HepG2 (cell line): ENCODE data around the gene SEC14L6. TPM values are rescaled to one million over a fixed set of nuclear protein-coding genes. Genes with fewer than 3 reads are reported as not detected.
A peak's percentile ranks its signal among the peaks of the same experiment; 100 is the strongest.

Experiments
- ATAC-seq: fragments of 200-7000 bp; cut with Tn5 transposase; 3 replicates; pipeline ENCODE4 v1.9.1; 2020; ENCODE audit warnings: mild to moderate bottlenecking, moderate library complexity
- BruUV-seq: library from RNA; stranded (reverse); fragments of 400-500 nt; replicated peaks from 2 replicates; lab custom pipeline; 2021; lab: Mats Ljungman, UMichigan
- CTCF ChIA-PET: fragments of 300-600 bp; formaldehyde crosslinking; extraction: SDS; loops from one replicate; lab custom pipeline; 2021; ENCODE audit warnings: low total read pairs, inconsistent platforms, low intra/inter-chr PET ratio; lab: Yijun Ruan, JAX
- POLR2A ChIA-PET: fragments of 350-600 bp; sonication (Branson Sonifier 250); formaldehyde crosslinking; loops from one replicate; lab custom pipeline; 2020; ENCODE audit warnings: antibody characterized with exemption, inconsistent platforms; lab: Yijun Ruan, JAX
- DNase-seq: peaks from one replicate; pipeline ENCODE4 v3.0.0-alpha.2; 2015; ENCODE audit warnings: low spot score
- FAIRE-seq: peaks from 3 replicates; lab custom pipeline; 2011; peaks lifted over from hg19 to GRCh38; lab: Jason Lieb, UNC
- H2AFZ ChIP-seq: one replicate; pipeline ENCODE4 v1.6.1; 2011; ENCODE audit warnings: low read length, inconsistent platforms
- H3K27ac ChIP-seq: fragments of 300-600 bp; 3 replicates; pipeline ENCODE4 v1.8.0; 2011; ENCODE audit warnings: mixed run types, mild to moderate bottlenecking, mixed read lengths, low read length, inconsistent platforms; ENCODE audit not compliant: insufficient read depth; ENCODE audit errors: extremely low read length
- H3K27me3 ChIP-seq, 2 experiments: fragments of 200-600 bp in 1 of 2; 2 replicates in 1 of 2; 3 replicates in 1 of 2; pipeline versions ENCODE4 v1.6.0 to v1.8.0; 2011; ENCODE audit warnings: low read length in 2 of 2, mild to moderate bottlenecking in 2 of 2, moderate library complexity in 2 of 2, inconsistent platforms in 1 of 2; ENCODE audit not compliant: insufficient read depth in 2 of 2, control insufficient read depth in 1 of 2
- H3K36me3 ChIP-seq, 2 experiments: fragments of 200-600 bp in 1 of 2; replicated peaks in 1 of 2; 2 replicates in 1 of 2; 3 replicates in 1 of 2; pipeline versions ENCODE4 v1.5.1 to v1.8.0; 2011; ENCODE audit warnings: low read length in 2 of 2, inconsistent platforms in 1 of 2; ENCODE audit not compliant: insufficient read depth in 2 of 2, control insufficient read depth in 1 of 2
- H3K4me1 ChIP-seq: 2 replicates; pipeline ENCODE4 v1.5.1; 2012; ENCODE audit warnings: low read length, inconsistent platforms; ENCODE audit not compliant: insufficient read depth
- H3K4me2 ChIP-seq: 2 replicates; pipeline ENCODE4 v1.6.0; 2011; ENCODE audit warnings: low read depth, low read length, inconsistent platforms
- H3K4me3 ChIP-seq, 3 experiments: fragments of 200-600 bp in 1 of 3; sonication (generic), shearing (Covaris generic) in 1 of 3; replicated peaks in 1 of 3; 2 replicates each; pipeline ENCODE4 v1.5.1; 2011 to 2016; ENCODE audit warnings: low read length in 3 of 3, inconsistent platforms in 2 of 3, low read depth in 2 of 3, mild to moderate bottlenecking in 2 of 3, control low read depth in 1 of 3, mixed read lengths in 1 of 3; ENCODE audit not compliant: insufficient read depth in 1 of 3
- H3K79me2 ChIP-seq: one replicate; pipeline ENCODE4 v1.6.1; 2011; ENCODE audit warnings: low read length, inconsistent platforms; ENCODE audit not compliant: insufficient read depth
- H3K9ac ChIP-seq: 2 replicates; pipeline ENCODE4 v1.6.0; 2011; ENCODE audit warnings: mild to moderate bottlenecking, low read depth, low read length, inconsistent platforms; ENCODE audit not compliant: insufficient read depth
- H3K9me3 ChIP-seq: 2 replicates; pipeline ENCODE4 v1.5.1; 2012; ENCODE audit warnings: mild to moderate bottlenecking, low read length
- H4K20me1 ChIP-seq: 2 replicates; pipeline ENCODE4 v1.6.0; 2011; ENCODE audit warnings: inconsistent platforms, mild to moderate bottlenecking, low read length, moderate library complexity; ENCODE audit not compliant: insufficient read depth
- AGO2 ChIP-seq: fragments of 200-400 bp; formaldehyde crosslinking; optimal IDR thresholded peaks from 2 replicates; pipeline ENCODE3; 2017; ENCODE audit warnings: mild to moderate bottlenecking, low read depth, low read length, moderate library complexity
- RBFOX2 ChIP-seq: fragments of 200-400 bp; formaldehyde crosslinking; IDR thresholded peaks from 2 replicates; pipeline ENCODE4 v1.6.1; 2017; ENCODE audit warnings: low read depth, mild to moderate bottlenecking, low read length
- REL ChIP-seq: sonication (generic); formaldehyde crosslinking; conservative IDR thresholded peaks from 2 replicates; pipeline ENCODE4 v1.8.0; 2022; ENCODE audit warnings: mild to moderate bottlenecking, missing genetic modification reagents, moderate library complexity
- SRSF1 ChIP-seq: fragments of 200-400 bp; formaldehyde crosslinking; optimal IDR thresholded peaks from 2 replicates; pipeline ENCODE3; 2017; ENCODE audit warnings: mild to moderate bottlenecking, low read depth, low read length, moderate library complexity
- ZFX ChIP-seq: sonication (generic); formaldehyde crosslinking; IDR thresholded peaks from 2 replicates; pipeline ENCODE4 v1.4.0; 2020; ENCODE audit warnings: mild to moderate bottlenecking, low read depth, missing genetic modification reagents, moderate library complexity
- ZNF101 ChIP-seq: sonication (generic); formaldehyde crosslinking; IDR thresholded peaks from 2 replicates; pipeline ENCODE4 v1.4.0; 2020; ENCODE audit warnings: mild to moderate bottlenecking, low read depth, missing genetic modification reagents, borderline replicate concordance
- ZNF546 ChIP-seq: sonication (generic); formaldehyde crosslinking; conservative IDR thresholded peaks from 2 replicates; pipeline ENCODE4 v1.8.1; 2023; ENCODE audit warnings: mild to moderate bottlenecking, missing genetic modification reagents
- ZNF619 ChIP-seq: sonication (generic); formaldehyde crosslinking; IDR thresholded peaks from 2 replicates; pipeline ENCODE4 v1.4.0; 2020; ENCODE audit warnings: mild to moderate bottlenecking, missing genetic modification reagents
- ZNF780A ChIP-seq: sonication (generic); formaldehyde crosslinking; IDR thresholded peaks from 2 replicates; pipeline ENCODE4 v1.8.0; 2022; ENCODE audit warnings: mild to moderate bottlenecking, missing genetic modification reagents, moderate library complexity
- WGBS: methylation state at CpG from one replicate; pipeline ENCODE4 v1.1.6; 2017; ENCODE audit warnings: low lambda C conversion rate; 5-methylcytosine and 5-hydroxymethylcytosine counted together
- in situ Hi-C: cut with HindIII; loops from 2 replicates; pipeline ENCODE4 v1.10.0; 2017; ENCODE audit warnings: low pct_unique_long_range_greater_than_20kb; ENCODE audit not compliant: extremely low pct_ligation_motif_present
- intact Hi-C: fragments of 100-400 bp; cut with micrococcal nuclease; formaldehyde crosslinking; loops from one replicate; pipeline ENCODE4 v1.10.0; 2022; ENCODE audit not compliant: unreplicated experiment
- polyA plus RNA-seq, 8 experiments: library from polyadenylated mRNA; depleted of rRNA in 3 of 8; stranded (reverse) in 7 of 8; unstranded in 1 of 8; fragments of >200 nt; fragmentation: Illumina TruSeq in 4 of 8; extraction: Trizol in 4 of 8; gene quantifications; 2 replicates each; pipeline versions ENCODE4 v1.2.1 to v1.2.3, GENCODE V29; 2011 to 2016; ENCODE audit warnings: low read depth in 4 of 8, missing spikeins in 1 of 8, mixed read lengths in 1 of 8; ENCODE audit not compliant: insufficient read depth in 1 of 8
- total RNA-seq, 5 experiments: library from RNA; depleted of rRNA; stranded (reverse); fragments of >200 nt; fragmentation: Illumina TruSeq; extraction: Trizol; gene quantifications; 2 replicates each; pipeline ENCODE4 v1.2.3, GENCODE V29; 2016; ENCODE audit warnings: low read depth in 1 of 5

SEC14L6 gene
- total and polyA plus RNA-seq, 2 of the 13 experiments (the other 11 are each of a cell fraction or from before 2014, with no cell fraction given) = 0.09 to 9.3 TPM

DNA sequence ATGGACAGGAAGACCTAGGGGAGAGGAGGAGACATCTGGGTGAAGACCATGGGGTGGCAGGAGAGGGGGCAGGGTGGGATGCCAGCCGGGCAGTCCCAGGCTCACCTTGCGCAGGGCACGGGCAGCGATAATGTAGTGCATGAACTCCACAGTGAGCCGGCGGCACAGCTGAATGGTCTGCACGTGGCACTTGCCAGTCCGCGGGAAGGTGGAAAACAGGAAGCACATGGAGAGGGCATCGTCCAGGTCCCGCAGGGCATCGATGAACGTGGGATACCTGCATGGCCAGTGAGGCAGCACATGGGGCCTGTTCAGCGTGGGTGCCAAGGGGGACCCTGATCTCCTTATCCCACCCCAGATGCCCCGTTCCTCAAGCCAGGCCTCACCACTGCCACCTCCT is 37.9 kb upstream of the SEC14L6 start:
- Histone ChIP-seq H3K27ac (no peak overlapping the region), H2AFZ (no peak overlapping the region), H3K4me2 (no peak overlapping the region), H4K20me1 (no peaks in the 10 kb centered on the region), H3K9ac (no peak overlapping the region), H3K36me3 (peaks cover 71 to 97% of the 10 kb centered on the region in 2 experiments), H3K79me2 (peaks cover 5% of the 10 kb centered on the region), H3K4me1 (no peaks in the 10 kb centered on the region), H3K4me3 (no peak overlapping the region), H3K9me3 (no peaks in the 10 kb centered on the region), H3K27me3 (no peaks in the 10 kb centered on the region)
- ATAC-seq (no peak), DNase-seq (no peak), FAIRE-seq (no peak)
- in situ Hi-C loops (no loop called here), intact Hi-C loops (no loop called here)
- no TSS peak for BruUV-seq
- ChIA-PET POLR2A (no interaction called here), CTCF (no interaction called here)
- 94% methylated on average over 12 of the region's 15 CpGs for WGBS
- TF ChIP-seq REL (CRISPR knock-in tag) (no peak), AGO2 (peak; percentile 55), RBFOX2 (peak; percentile 62), ZNF546 (CRISPR knock-in tag) (no peak), ZNF619 (CRISPR knock-in tag) (no peak), ZNF780A (no peak), SRSF1 (no peak), ZNF101 (CRISPR knock-in tag) (no peak), ZFX (CRISPR knock-in tag) (no peak)
